ENCODE measurements around the gene TMEM209.

The TMEM209 gene

DNA sequence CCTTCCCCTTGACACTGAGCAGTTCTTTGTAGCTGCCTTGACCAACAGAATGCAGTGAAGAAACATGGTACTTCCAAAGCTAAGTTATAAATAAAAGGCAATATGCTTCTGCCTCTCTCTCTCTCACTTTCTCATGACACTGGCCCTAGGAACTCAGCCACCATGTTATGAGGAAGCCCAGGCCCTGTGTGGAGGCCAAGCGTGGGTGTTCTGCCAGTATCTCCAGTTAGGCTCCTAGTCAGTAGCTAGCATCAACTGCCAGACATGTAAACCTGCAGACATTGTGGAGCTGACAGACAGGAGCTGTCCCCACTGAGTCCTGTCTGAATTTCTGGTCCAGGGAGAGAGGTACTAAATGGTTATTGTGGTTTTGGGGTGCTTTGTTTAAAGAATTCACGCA lies 45.2 kb downstream of the TMEM209 start:
- no peak overlapping the region for H3K4me3 ChIP-seq (ENCODE audit: low read depth, low read length)
- DNase-seq (ENCODE audit: low read depth): no peak
- TF ChIP-seq, protein P1, sequence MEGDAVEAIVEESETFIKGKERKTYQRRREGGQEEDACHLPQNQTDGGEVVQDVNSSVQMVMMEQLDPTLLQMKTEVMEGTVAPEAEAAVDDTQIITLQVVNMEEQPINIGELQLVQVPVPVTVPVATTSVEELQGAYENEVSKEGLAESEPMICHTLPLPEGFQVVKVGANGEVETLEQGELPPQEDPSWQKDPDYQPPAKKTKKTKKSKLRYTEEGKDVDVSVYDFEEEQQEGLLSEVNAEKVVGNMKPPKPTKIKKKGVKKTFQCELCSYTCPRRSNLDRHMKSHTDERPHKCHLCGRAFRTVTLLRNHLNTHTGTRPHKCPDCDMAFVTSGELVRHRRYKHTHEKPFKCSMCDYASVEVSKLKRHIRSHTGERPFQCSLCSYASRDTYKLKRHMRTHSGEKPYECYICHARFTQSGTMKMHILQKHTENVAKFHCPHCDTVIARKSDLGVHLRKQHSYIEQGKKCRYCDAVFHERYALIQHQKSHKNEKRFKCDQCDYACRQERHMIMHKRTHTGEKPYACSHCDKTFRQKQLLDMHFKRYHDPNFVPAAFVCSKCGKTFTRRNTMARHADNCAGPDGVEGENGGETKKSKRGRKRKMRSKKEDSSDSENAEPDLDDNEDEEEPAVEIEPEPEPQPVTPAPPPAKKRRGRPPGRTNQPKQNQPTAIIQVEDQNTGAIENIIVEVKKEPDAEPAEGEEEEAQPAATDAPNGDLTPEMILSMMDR (IDR thresholded peaks at IDR 0.05; ENCODE audit: control insufficient read depth, extremely low read depth, insufficient read depth): no peak

DNA sequence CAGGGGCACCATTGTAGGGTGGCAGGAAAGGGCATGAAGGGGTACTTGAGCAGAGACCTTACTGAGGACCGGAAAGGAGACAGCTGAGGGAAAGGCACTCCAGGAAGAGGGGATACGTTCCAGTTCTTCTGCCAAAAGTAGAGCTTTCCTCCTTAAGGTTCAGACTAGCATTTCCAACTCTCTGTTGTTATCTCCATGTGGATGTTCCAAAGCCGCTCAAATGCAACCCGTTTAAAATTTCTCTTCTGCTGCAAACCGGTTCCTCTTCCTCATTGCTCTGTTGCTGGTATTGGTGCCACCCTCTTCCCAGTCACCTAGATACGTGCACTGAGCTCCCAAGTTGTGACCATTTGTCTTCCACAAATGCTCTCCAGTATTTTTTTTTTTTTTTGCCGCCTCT lies 47.5 kb downstream of the TMEM209 start:
- H3K4me3 ChIP-seq (ENCODE audit: low read depth, low read length): no peak overlapping the region
- DNase-seq (ENCODE audit: low read depth): no peak
- TF ChIP-seq, protein P1 (IDR thresholded peaks at IDR 0.05; ENCODE audit: control insufficient read depth, extremely low read depth, insufficient read depth): no peak

DNA sequence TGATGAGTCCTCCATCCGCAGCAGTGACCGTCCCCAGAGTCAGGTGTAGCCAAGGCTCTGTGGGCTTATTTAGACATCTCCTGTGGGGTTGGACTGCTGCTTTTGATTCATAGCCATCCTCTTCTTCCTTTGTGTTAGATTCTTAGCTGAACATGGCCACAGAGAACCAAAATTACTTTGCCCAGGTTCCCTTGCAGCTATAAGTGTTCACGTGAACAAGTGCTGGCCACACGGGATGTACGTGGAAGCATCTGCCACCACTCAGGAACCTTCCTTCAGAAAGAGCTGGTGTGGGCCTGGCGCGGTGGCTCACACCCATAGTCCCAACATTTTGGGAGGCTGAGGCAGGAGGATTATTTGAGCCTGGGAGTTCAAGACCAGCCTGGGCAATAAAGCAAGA lies 49.1 kb downstream of the TMEM209 start:
- H3K4me3 ChIP-seq (ENCODE audit: low read depth, low read length): no peak overlapping the region
- no peak for DNase-seq (ENCODE audit: low read depth)
- TF ChIP-seq, protein P1 (IDR thresholded peaks at IDR 0.05; ENCODE audit: control insufficient read depth, extremely low read depth, insufficient read depth): no peak

DNA sequence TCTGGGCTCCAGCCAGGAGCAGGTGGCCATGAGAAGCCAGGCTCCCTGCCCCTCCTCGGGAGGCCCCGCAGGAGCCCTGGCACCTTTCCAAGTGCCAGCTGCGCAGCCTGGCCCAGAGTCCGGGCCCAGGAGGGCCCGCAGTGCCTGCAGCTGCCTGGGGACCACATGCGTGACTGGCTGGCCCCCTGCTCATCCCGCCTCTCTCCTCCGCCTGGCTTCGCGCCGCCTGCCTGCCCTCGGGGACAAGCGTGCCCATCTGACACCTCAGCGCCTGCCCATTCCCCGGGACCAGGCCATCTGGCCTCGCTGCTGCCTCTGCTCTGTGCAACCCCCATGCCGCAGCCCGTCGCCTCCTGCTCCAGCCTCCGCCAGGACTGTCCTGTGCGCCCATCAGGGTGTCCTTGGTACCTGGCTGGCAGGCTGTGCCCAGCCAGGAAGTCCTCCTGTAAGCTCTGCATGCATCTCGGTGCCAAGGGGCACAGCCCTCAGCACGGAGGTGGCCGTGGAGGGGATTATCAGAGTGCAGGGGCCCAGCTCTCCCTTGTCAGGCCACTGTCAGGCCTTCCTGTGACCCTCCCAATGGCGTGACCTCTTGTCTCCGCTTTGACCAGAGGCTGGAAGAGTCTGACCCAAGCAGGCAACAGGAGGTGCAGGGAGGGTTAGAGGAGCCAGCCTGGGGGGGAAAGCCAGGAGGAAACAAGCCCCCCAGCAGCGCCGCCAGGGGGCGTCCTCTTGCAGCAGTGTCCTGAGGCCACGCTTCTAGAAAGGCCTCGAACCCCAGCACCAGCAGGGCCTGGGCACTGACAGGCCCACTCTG lies 50.5 kb downstream of the TMEM209 start:
- TF ChIP-seq, protein P1 (IDR thresholded peaks at IDR 0.05; ENCODE audit: control insufficient read depth, extremely low read depth, insufficient read depth): 0 out of 2 replicates have a peak, but pooled peaks have one; percentile 12
- H3K4me3 ChIP-seq (ENCODE audit: low read depth, low read length): no peak overlapping the region
- no peak for DNase-seq (ENCODE audit: low read depth)

DNA sequence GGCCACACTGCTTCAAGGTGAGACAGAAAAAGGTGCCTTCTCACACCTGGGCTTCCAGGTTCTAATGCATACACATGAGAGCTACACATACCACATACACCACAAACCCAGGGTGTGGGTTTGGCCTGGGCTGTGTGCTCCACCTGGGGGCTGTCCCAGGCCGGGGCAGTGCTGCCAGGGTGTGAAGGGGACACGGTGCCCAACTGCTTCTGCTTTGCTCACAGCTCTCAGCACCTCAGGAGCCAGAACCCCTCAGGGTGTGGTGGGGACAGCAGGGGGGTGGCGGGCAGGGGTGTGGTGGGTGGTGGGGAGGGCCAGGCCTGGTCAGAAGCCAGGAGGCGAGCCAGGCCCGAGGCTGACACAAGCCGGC lies 51.1 kb downstream of the TMEM209 start:
- H3K4me3 ChIP-seq (ENCODE audit: low read depth, low read length): no peak overlapping the region
- no peak for DNase-seq (ENCODE audit: low read depth)
- TF ChIP-seq, protein P1 (IDR thresholded peaks at IDR 0.05; ENCODE audit: control insufficient read depth, extremely low read depth, insufficient read depth): no peak

DNA sequence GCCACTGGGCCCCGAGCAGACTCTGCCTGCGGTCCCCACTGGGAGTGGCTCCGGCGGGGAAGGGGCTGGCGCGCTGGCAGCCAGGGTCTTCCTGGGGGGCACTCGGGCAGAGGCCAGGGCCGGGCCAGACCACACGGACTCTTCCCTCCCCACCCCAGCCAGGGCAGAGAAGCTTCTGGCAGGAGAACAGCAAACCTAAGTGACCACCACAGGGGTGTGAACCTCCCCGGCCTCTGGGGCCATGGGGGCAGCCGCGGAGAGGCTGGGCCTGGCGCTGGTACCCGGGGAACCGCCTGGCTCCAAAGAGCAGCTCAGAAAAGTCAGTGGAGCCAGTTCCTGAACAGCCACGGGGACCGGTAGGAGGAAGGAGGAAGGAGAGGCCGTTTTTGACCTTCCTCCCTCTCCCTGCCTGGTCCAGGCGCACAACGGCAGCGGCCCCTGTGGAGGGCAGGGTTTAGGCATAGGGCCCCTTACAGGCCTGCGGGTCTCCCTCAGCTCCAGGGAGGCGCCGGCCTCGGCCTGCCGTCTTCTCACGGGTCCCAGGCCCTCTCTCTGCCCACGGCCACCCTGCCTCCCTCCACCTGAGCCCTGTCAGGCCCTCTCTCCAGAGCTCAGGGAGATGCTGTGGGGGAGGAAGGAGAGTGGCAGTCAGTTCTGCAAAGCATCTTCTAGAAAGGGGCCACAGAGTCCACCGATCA lies 51.8 kb downstream of the TMEM209 start:
- DNase-seq (ENCODE audit: low read depth): no peak
- no peak overlapping the region for H3K4me3 ChIP-seq (ENCODE audit: low read depth, low read length)
- TF ChIP-seq, protein P1 (IDR thresholded peaks at IDR 0.05; ENCODE audit: control insufficient read depth, extremely low read depth, insufficient read depth): no peak

All from LNCaP clone FGC (cell line).